HCT116 (cell line): Measurements from ENCODE around the gene UPB1. TPM values are rescaled to one million over a fixed set of nuclear protein-coding genes. Genes with fewer than 3 reads are reported as not detected.

Experiments used
- ATAC-seq: fragments of 200-7000 bp; cut with Tn5 transposase; 2 replicates; pipeline ENCODE4 v1.9.1; 2020; ENCODE audit warnings: mild to moderate bottlenecking, moderate library complexity
- BruUV-seq: library from RNA; stranded (reverse); fragments of 400-500 nt; replicated peaks from 2 replicates; lab custom pipeline; 2021; lab: Mats Ljungman, UMichigan
- CTCF ChIA-PET: fragments of 300-600 bp; sonication (Branson Sonifier 250); formaldehyde crosslinking; loops from one replicate; lab custom pipeline; 2021; ENCODE audit warnings: antibody characterized with exemption; lab: Charles Lee
- POLR2A ChIA-PET: fragments of 300-600, 350-600 bp; sonication (Branson Sonifier 250); formaldehyde crosslinking; loops from one replicate; lab custom pipeline; 2021; ENCODE audit warnings: antibody characterized with exemption; lab: Charles Lee
- RAD21 ChIA-PET, 2 experiments: fragments of 300-600 bp; sonication (Branson Sonifier 250); formaldehyde crosslinking; loops; one replicate each; lab custom pipeline; 2023; ENCODE audit warnings: low total read pairs in 2 of 2; ENCODE audit not compliant: uncharacterized antibody in 2 of 2, unreplicated experiment in 2 of 2, low non-redundant PET in 1 of 2; lab: Charles Lee
- DNase-seq: peaks from one replicate; pipeline ENCODE4 v3.0.0-alpha.2; 2010; ENCODE audit warnings: low read depth, low spot score
- H2AFZ ChIP-seq: fragments of 200-600 bp; shearing (Covaris generic), sonication (generic); 2 replicates; pipeline ENCODE4 v1.6.1; 2017; ENCODE audit warnings: low read depth, mixed run types, mixed read lengths, antibody characterized with exemption, low read length; ENCODE audit not compliant: poor library complexity, severe bottlenecking
- H3K27ac ChIP-seq: 2 replicates; pipeline ENCODE4 v1.5.1; 2012; ENCODE audit warnings: low read depth, low read length
- H3K27me3 ChIP-seq: fragments of 200-600 bp; sonication (generic); 2 replicates; pipeline ENCODE4 v1.6.1; 2016; ENCODE audit warnings: mixed run types, low read length, mixed read lengths; ENCODE audit not compliant: insufficient read depth
- H3K36me3 ChIP-seq, 2 experiments: fragments of 200-500 bp in 1 of 2; fragments of 200-600 bp in 1 of 2; sonication (Bioruptor generic) in 1 of 2; sonication (generic) in 1 of 2; 2 replicates each; pipeline versions ENCODE4 v1.5.1 to v1.6.1; 2014 to 2016; ENCODE audit warnings: low read length in 2 of 2, inconsistent platforms in 1 of 2, mixed read lengths in 1 of 2, mixed run types in 1 of 2; ENCODE audit not compliant: insufficient read depth in 2 of 2, control insufficient read depth in 1 of 2
- H3K4me1 ChIP-seq, 2 experiments: fragments of 200-600 bp in 1 of 2; sonication (generic) in 1 of 2; 2 replicates each; pipeline versions ENCODE4 v1.5.1 to v1.6.1; 2012 to 2017; ENCODE audit warnings: low read length in 2 of 2, inconsistent platforms in 1 of 2, mild to moderate bottlenecking in 1 of 2, mixed read lengths in 1 of 2, mixed run types in 1 of 2, moderate library complexity in 1 of 2; ENCODE audit not compliant: insufficient read depth in 2 of 2, control insufficient read depth in 1 of 2
- H3K4me2 ChIP-seq: fragments of 200-600 bp; sonication (generic); 2 replicates; pipeline ENCODE4 v1.6.1; 2017; ENCODE audit warnings: mixed run types, low read length, mixed read lengths
- H3K4me3 ChIP-seq, 2 experiments: fragments of 200-600 bp in 1 of 2; sonication (generic) in 1 of 2; replicated peaks in 1 of 2; 2 replicates each; pipeline ENCODE4 v1.5.1; 2011 to 2016; ENCODE audit warnings: low read length in 2 of 2, control low read depth in 1 of 2, low read depth in 1 of 2, mild to moderate bottlenecking in 1 of 2, mixed read lengths in 1 of 2, mixed run types in 1 of 2
- H3K79me2 ChIP-seq: fragments of 200-600 bp; sonication (generic); 2 replicates; pipeline ENCODE4 v1.6.1; 2017; ENCODE audit warnings: mild to moderate bottlenecking, mixed run types, low read length, moderate library complexity, mixed read lengths; ENCODE audit not compliant: insufficient read depth
- H3K9ac ChIP-seq: fragments of 200-600 bp; sonication (generic); 2 replicates; pipeline ENCODE4 v1.6.1; 2016; ENCODE audit warnings: low read length, mixed read lengths
- H3K9me2 ChIP-seq: fragments of 200-600 bp; sonication (generic), shearing (Covaris generic); 2 replicates; pipeline ENCODE4 v1.6.1; 2017; ENCODE audit warnings: mixed run types, mild to moderate bottlenecking, moderate library complexity; ENCODE audit not compliant: insufficient read depth
- H3K9me3 ChIP-seq, 2 experiments: fragments of 200-500 bp in 1 of 2; fragments of 200-600 bp in 1 of 2; sonication (Bioruptor generic) in 1 of 2; sonication (generic) in 1 of 2; 2 replicates each; pipeline ENCODE4 v1.6.1; 2014 to 2017; ENCODE audit warnings: low read length in 2 of 2, mixed read lengths in 2 of 2, inconsistent platforms in 1 of 2, low read depth in 1 of 2, mild to moderate bottlenecking in 1 of 2, mixed run types in 1 of 2, moderate library complexity in 1 of 2; ENCODE audit not compliant: control insufficient read depth in 1 of 2, insufficient read depth in 1 of 2
- H4K20me1 ChIP-seq: fragments of 200-600 bp; sonication (generic), shearing (Covaris generic); 2 replicates; pipeline ENCODE4 v1.6.1; 2017; ENCODE audit warnings: mixed run types, mild to moderate bottlenecking, moderate library complexity; ENCODE audit not compliant: insufficient read depth
- ATF3 ChIP-seq: IDR thresholded peaks from 2 replicates; pipeline ENCODE4 v1.6.1; 2012
- CBX3 ChIP-seq: IDR thresholded peaks from 2 replicates; pipeline ENCODE4 v1.6.1; 2012; ENCODE audit warnings: low read depth
- CEBPB ChIP-seq: IDR thresholded peaks from 2 replicates; pipeline ENCODE4 v1.6.1; 2012; ENCODE audit warnings: low read depth
- EZH2 ChIP-seq: fragments of 200-600 bp; sonication (generic); IDR thresholded peaks from 2 replicates; pipeline ENCODE4 v1.6.1; 2017; ENCODE audit warnings: antibody characterized with exemption, mixed run types
- EZH2phosphoT487 ChIP-seq: fragments of 200-600 bp; IDR thresholded peaks from 2 replicates; pipeline ENCODE4 v1.6.1; 2018; ENCODE audit warnings: antibody characterized with exemption, borderline replicate concordance
- FOSL1 ChIP-seq: IDR thresholded peaks from 2 replicates; pipeline ENCODE4 v1.6.1; 2012; ENCODE audit warnings: low read depth
- POLR2A ChIP-seq: IDR thresholded peaks from 2 replicates; pipeline ENCODE4 v1.7.0; 2011; ENCODE audit warnings: borderline replicate concordance; ENCODE audit not compliant: insufficient read depth, insufficient read length; ENCODE audit errors: extremely low read depth
- RAD21 ChIP-seq: IDR thresholded peaks from 2 replicates; pipeline ENCODE4 v1.6.1; 2012; ENCODE audit warnings: low read depth, mild to moderate bottlenecking
- SIN3A ChIP-seq: IDR thresholded peaks from 2 replicates; pipeline ENCODE4 v1.6.1; 2012; ENCODE audit warnings: low read depth
- SP1 ChIP-seq: IDR thresholded peaks from 2 replicates; pipeline ENCODE4 v1.6.1; 2012; ENCODE audit warnings: low read depth
- SRF ChIP-seq: IDR thresholded peaks from 2 replicates; pipeline ENCODE4 v1.6.1; 2012; ENCODE audit warnings: low read depth
- TCF7L2 ChIP-seq: IDR thresholded peaks from 2 replicates; pipeline ENCODE4 v1.7.0; 2011; ENCODE audit warnings: borderline replicate concordance, inconsistent platforms; ENCODE audit not compliant: insufficient read depth, insufficient read length; ENCODE audit errors: extremely low read depth
- YY1 ChIP-seq: IDR thresholded peaks from 2 replicates; pipeline ENCODE4 v1.6.1; 2011; ENCODE audit warnings: low read length, low read depth, moderate library complexity, mild to moderate bottlenecking; ENCODE audit not compliant: insufficient replicate concordance; ENCODE audit errors: extremely low read depth
- ZBTB33 ChIP-seq: IDR thresholded peaks from 2 replicates; pipeline ENCODE4 v1.6.1; 2011; ENCODE audit warnings: mild to moderate bottlenecking, low read length, moderate library complexity; ENCODE audit not compliant: insufficient replicate concordance; ENCODE audit errors: extremely low read depth
- ZNF274 ChIP-seq: fragments of 200-500 bp; sonication (Bioruptor generic); IDR thresholded peaks from 2 replicates; pipeline ENCODE4 v1.6.1; 2014; ENCODE audit warnings: mild to moderate bottlenecking, low read depth, low read length, inconsistent platforms
- intact Hi-C: fragments of 100-400 bp; cut with micrococcal nuclease; formaldehyde crosslinking; loops from 2 replicates; pipeline ENCODE4 v1.10.0; 2022
- total RNA-seq: library from RNA; stranded (reverse); gene quantifications from one replicate; pipeline ENCODE4 v1.2.1, GENCODE V29; 2021; ENCODE audit not compliant: unreplicated experiment

The UPB1 gene
- total RNA-seq, 1 experiment from 2014 or later: 0.27 TPM

GRCh38 chr22:24540470-24540869, 45.3 kb downstream of the UPB1 start:
- Histone ChIP-seq H3K9me2 (no peaks in the 10 kb centered on the region), H3K4me1 (no peaks in the 10 kb centered on the region), H3K27me3 (no peaks in the 10 kb centered on the region), H2AFZ (no peak overlapping the region), H3K27ac (no peak overlapping the region), H3K79me2 (no peaks in the 10 kb centered on the region), H4K20me1 (no peaks in the 10 kb centered on the region), H3K4me2 (no peak overlapping the region), H3K4me3 (no peak overlapping the region), H3K9me3 (no peaks in the 10 kb centered on the region), H3K9ac (no peak overlapping the region), H3K36me3 (peaks cover 0 to 3% of the 10 kb centered on the region in 2 experiments; a peak in 2 of 4 replicates)
- DNase-seq (no peak), ATAC-seq (no peak)
- ChIA-PET RAD21 (no interaction called here), CTCF (no interaction called here), POLR2A (no interaction called here)
- TSS peak; percentile 64 for BruUV-seq
- intact Hi-C loops: no loop called here
- TF ChIP-seq ZBTB33: no peak
- TF ChIP-seq FOSL1: no peak
- TF ChIP-seq POLR2A: no peak
- TF ChIP-seq ATF3: no peak

- H3K36me3 ChIP-seq: peaks cover 0 to 5% of the 10 kb centered on the region in 2 experiments; a peak in 2 of 4 replicates
- no peak for ATAC-seq
- ChIA-PET RAD21 (no interaction called here), CTCF (no interaction called here), POLR2A (interaction anchor here (0.6 kb wide), 1 partner anchor 9 kb away, joined by 4 read pairs; no protein-coding TSS in a partner anchor)
- H3K4me1 ChIP-seq: no peaks in the 10 kb centered on the region
- no peaks in the 10 kb centered on the region for H3K9me3 ChIP-seq
- H3K27ac ChIP-seq: no peak overlapping the region
- intact Hi-C loops: no loop called here
- H2AFZ ChIP-seq: no peak overlapping the region
- H3K79me2 ChIP-seq: no peaks in the 10 kb centered on the region
- no peak for DNase-seq
- H3K27me3 ChIP-seq: no peaks in the 10 kb centered on the region
- H4K20me1 ChIP-seq: no peaks in the 10 kb centered on the region
- no peak overlapping the region for H3K4me3 ChIP-seq
- H3K4me2 ChIP-seq: no peak overlapping the region
- no peak overlapping the region for H3K9ac ChIP-seq
- no peaks in the 10 kb centered on the region for H3K9me2 ChIP-seq
- no TSS peak for BruUV-seq
- no peak for TF ChIP-seq CEBPB
- no peak for TF ChIP-seq EZH2
- TF ChIP-seq ATF3: no peak
- no peak for TF ChIP-seq CBX3
- TF ChIP-seq SIN3A: no peak
- no peak for TF ChIP-seq RAD21
- TF ChIP-seq FOSL1: no peak
- TF ChIP-seq TCF7L2: no peak
- TF ChIP-seq SP1: no peak
- TF ChIP-seq ZNF274: no peak
- TF ChIP-seq EZH2phosphoT487: no peak
- no peak for TF ChIP-seq YY1
- no peak for TF ChIP-seq SRF
Measured at GRCh38 chr22:24541681-24542515, 46.8 kb downstream of the UPB1 start.
